Measurements from ENCODE around the gene TMEM183A. TPM values are rescaled to one million over a fixed set of nuclear protein-coding genes. Genes with fewer than 3 reads are reported as not detected.

Gene TMEM183A
- total RNA-seq, 1 donor from 2014 or later = 69.9 TPM

DNA sequence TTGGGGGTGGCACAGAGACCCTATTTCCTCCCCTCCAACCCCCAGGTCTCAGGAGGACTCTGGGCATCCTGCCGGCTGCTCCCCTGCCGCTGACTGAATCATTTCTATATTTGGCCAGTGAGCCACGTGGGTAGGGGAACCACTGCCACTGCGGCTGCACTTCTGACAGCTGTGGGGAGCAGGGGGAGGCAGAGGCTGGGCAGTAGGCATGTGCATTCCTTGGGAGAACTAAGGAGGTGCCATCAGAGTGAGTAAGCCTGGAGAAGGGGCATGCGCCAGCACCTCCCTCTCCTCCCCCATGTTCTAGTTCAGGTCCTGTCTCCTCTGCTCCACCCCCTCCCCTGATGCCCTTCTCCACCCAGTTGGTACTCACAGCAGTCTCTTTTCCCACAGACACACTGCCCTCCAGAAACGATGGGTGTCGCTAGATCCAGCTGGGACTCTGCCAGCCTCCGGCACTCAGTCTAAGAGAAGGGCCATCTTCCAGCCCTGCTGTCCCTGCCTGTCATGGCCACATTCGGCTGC, 31.1 kb downstream of the TMEM183A start:
- H3K36me3 Mint-ChIP-seq (ENCODE audit: low read depth) = no peaks in the 10 kb centered on the region
- intact Hi-C loops (cut with micrococcal nuclease) = no loop called here
- H3K27ac Mint-ChIP-seq = no peak overlapping the region
- no peak for DNase-seq (ENCODE audit: low spot score)
- H3K4me3 Mint-ChIP-seq = no peak overlapping the region
- no peaks in the 10 kb centered on the region for H3K27me3 Mint-ChIP-seq (ENCODE audit: insufficient read depth)
- no peaks in the 10 kb centered on the region for H3K9me3 Mint-ChIP-seq
- peaks cover 14% of the 10 kb centered on the region for H3K4me1 Mint-ChIP-seq (ENCODE audit: low read depth)

DNA sequence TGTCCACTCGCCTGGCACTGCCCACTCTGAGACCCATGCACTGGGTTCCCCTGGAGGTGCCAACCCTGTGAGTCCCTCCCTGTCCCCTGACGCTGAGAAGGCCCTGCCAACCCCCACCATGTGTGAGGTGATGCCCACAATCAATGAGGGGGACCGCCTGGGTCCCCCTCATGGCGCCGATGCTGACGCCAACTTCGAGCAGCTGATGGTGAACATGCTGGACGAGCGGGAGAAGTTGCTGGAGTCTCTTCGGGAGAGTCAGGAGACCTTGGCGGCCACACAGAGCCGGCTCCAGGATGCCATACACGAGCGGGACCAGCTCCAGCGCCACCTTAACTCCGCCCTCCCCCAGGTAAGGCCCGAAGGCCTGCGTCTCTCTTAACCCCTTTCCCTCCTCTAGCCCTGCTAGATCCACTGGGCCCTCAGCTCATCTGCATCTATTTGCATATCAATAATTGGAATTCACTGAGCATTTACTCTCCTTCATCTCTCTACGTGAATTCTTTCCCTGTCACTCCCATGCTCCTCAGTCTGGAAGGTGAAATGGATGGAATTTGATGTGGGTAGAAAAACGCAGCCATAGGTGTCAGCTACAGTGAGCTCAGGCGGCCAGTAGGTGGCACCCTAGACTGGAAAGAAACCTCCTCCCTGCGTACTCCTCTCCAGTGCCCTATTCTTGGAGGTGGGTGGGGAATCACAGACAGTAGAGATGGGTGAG, 31.9 kb downstream of the TMEM183A start:
- no peak overlapping the region for H3K27ac Mint-ChIP-seq
- H3K36me3 Mint-ChIP-seq (ENCODE audit: low read depth) = no peaks in the 10 kb centered on the region
- DNase-seq (ENCODE audit: low spot score) = peak; percentile 48
- no peak overlapping the region for H3K4me3 Mint-ChIP-seq
- no peaks in the 10 kb centered on the region for H3K27me3 Mint-ChIP-seq (ENCODE audit: insufficient read depth)
- H3K9me3 Mint-ChIP-seq = no peaks in the 10 kb centered on the region
- H3K4me1 Mint-ChIP-seq (ENCODE audit: low read depth) = peaks cover 14% of the 10 kb centered on the region
- intact Hi-C loops (cut with micrococcal nuclease) = loop anchor here (1.0 kb wide), 2 partner anchors 177 to 230 kb away; no protein-coding TSS in a partner anchor

DNA sequence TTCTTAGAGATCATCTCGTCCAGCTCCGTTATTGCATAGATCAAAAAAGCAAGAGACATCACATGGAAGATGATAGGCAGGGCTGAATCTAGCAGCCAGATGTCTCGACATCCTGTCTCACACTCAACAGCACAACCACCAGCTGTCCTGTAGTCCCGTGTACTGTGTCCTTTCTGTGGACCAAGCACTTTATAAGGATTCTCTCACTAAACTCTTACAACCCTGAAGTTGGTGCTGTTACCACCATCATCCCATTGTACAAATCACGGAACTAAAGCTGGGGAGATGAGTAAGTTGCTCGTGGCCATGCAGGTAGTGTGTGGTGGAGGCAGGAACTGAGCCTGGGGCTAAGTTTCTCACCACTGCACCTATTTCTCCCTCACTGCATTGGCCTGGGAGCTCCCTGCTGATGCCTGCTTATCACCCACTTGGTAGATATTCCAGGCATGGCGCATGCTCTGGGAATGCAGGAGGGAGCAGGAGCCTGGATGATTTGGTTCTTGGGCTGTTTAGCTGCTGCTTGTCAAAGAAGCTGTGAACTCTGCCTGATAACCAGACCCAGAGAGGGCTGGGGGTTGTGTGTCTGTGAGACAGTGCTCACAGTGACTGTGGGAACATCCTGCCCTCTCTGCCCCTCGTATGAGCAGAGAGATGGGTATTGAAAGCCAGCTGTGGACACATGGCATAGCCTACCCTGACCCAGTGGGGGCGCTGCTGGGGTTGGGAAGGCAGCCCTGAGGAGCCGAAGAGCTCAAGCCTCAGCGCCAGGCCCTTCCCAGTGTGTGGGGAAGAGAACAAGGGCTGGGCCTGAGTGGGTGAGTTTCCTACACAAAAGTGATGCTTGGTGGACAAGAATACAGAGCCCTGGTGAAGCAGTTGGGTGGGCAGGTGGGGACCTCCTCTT, 32.7 kb downstream of the TMEM183A start:
- Mint-ChIP-seq H3K27ac (no peak overlapping the region), H3K9me3 (no peaks in the 10 kb centered on the region), H3K36me3 (ENCODE audit: low read depth) (peaks cover 1% of the 10 kb centered on the region), H3K4me1 (ENCODE audit: low read depth) (peaks cover 14% of the 10 kb centered on the region), H3K4me3 (no peak overlapping the region), H3K27me3 (ENCODE audit: insufficient read depth) (no peaks in the 10 kb centered on the region)
- intact Hi-C loops (cut with micrococcal nuclease) = loop anchor here (1.0 kb wide), 2 partner anchors 176 to 229 kb away; no protein-coding TSS in a partner anchor
- DNase-seq (ENCODE audit: low spot score) = no peak

DNA sequence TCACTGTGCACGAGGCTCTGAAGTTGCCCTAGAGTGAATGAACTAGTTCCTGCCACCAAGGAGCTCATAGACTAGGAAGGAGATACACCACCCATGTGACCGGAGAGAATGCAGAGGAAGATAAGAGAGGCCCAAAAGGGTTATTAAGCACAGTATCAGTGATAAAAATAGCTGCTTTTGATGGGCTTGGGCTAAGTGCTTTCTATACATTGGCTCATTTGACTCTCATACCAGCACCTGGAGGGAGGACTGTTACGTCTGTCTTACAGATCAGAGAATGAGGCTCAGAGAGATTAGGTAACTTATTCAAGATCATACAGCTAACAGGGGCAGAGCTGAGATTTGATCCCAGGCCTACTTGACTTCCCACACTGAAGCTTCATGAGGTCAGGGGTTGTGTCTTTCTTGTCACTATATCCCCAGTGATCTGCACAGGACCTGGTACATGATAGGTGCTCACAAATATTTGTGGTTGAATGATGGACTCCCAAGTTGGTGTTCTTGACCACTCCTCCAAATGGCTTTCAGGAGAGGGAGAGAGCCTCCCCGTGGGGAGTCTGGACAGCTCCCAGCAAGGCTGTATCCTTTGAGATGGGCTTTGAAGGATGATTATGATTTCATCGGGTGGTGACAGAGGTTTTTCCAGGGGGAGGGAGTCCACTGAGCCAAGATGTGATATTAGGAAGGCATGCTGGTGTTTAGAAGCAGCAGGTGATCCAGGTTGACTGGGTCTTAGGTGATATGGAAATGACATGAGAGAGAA, 33.5 kb downstream of the TMEM183A start:
- Mint-ChIP-seq H3K27ac (no peak overlapping the region), H3K4me3 (no peak overlapping the region), H3K36me3 (ENCODE audit: low read depth) (peaks cover 3% of the 10 kb centered on the region), H3K9me3 (no peaks in the 10 kb centered on the region), H3K27me3 (ENCODE audit: insufficient read depth) (no peaks in the 10 kb centered on the region), H3K4me1 (ENCODE audit: low read depth) (peaks cover 14% of the 10 kb centered on the region)
- no peak for DNase-seq (ENCODE audit: low spot score)
- intact Hi-C loops (cut with micrococcal nuclease) = no loop called here

DNA sequence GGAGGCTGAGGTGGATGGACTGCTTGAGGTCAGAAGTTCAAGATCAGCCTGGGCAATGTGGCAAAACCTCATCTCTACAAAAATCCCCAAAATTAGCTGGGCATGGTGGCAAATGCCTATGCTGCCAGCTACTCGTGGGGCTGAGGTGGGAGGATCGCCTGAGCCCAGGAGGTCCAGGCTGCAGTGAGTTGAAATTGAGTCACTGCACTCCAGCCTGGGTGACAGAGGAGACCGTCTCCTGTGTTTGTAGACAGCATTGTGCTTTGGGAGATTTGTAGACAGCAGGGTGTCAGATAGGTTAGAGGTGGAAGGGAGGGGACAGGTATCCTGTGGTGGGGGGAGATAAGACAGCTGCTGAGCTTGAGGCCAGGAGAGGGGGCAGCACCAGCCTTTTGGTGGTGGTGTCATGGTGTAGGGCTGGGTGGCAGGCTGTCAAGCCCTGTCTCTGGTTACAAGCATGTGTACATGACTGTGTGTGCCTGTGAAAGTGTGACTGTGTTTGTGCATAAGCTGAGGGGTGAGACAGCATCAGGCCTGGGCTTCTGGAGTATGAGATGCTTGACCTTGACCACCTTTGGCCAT, 34.3 kb downstream of the TMEM183A start:
- H3K9me3 Mint-ChIP-seq = no peaks in the 10 kb centered on the region

DNA sequence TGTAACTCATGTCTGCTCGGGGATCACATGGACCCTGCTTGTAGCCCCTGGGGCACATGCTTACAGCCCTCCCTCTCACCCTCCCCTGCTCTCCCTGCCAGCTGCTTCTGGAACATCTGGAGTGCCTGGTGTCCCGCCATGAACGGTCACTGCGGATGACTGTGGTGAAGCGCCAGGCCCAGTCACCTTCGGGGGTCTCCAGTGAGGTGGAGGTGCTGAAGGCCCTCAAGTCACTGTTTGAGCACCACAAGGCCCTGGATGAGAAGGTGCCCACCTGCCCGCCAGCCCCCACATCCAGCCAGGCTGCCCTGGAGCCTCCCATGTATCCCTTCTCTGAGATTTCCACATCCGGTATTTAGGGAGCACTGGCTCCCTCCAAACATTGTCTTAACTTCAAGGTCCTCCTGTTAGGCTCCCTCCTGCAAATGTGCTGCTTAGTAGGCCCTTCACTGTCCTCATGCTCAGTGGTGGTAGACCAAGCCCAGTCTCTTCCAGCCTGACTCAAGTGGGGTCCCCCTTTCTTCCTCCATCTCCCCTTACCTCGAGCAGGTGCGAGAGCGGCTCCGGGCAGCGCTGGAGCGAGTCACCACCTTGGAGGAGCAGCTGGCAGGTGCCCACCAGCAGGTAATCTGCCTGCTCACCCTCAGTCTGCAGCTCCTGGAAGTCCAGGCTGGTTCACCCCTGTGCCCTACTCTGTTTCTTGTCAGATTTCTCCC, 36.8 kb downstream of the TMEM183A start:
- Mint-ChIP-seq H3K36me3 (ENCODE audit: low read depth) (peaks cover 6% of the 10 kb centered on the region), H3K4me1 (ENCODE audit: low read depth) (peaks cover 15% of the 10 kb centered on the region), H3K4me3 (no peak overlapping the region), H3K27ac (no peak overlapping the region), H3K9me3 (no peaks in the 10 kb centered on the region), H3K27me3 (ENCODE audit: insufficient read depth) (no peaks in the 10 kb centered on the region)
- intact Hi-C loops (cut with micrococcal nuclease) = no loop called here
- no peak for DNase-seq (ENCODE audit: low spot score)

More for the DNA sequence above, 34.3 kb downstream of the TMEM183A start:
- peaks cover 14% of the 10 kb centered on the region for H3K4me1 Mint-ChIP-seq (ENCODE audit: low read depth)
- peaks cover 3% of the 10 kb centered on the region for H3K36me3 Mint-ChIP-seq (ENCODE audit: low read depth)
- H3K4me3 Mint-ChIP-seq = no peak overlapping the region
- H3K27ac Mint-ChIP-seq = no peak overlapping the region
- no peak for DNase-seq (ENCODE audit: low spot score)
- H3K27me3 Mint-ChIP-seq (ENCODE audit: insufficient read depth) = no peaks in the 10 kb centered on the region
- intact Hi-C loops (cut with micrococcal nuclease) = no loop called here

DNA sequence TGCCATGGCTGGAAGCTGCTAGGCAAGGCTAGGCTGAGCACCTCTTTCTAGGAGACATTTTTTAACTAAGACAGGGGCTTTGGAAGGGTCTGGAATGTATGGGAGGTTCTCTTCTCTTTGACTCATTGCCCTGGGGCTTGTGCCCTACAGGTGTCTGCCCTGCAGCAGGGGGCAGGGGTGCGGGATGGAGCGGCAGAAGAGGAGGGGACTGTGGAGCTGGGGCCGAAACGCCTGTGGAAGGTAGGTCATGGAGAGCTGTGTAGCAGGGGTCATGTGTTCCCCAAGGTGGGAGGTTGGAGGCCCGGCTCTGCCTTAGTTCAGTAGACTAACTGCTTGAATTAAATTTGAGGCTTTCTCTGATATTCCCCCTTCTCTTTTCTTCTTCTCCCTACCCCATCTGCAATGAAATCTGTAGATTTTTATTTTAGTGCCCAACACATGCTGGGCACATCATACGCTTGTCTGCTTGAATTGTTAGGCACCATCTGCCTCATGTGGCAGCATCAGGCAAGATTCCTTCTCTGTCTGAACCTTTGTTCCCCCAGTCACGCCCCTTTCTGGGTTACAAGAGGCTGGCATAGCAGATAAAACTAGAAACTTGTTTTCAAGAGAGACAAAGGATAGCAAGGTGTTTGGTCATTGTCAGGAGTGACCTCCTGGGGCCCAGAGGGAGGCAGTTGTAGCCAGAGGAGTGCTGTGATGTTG, 37.5 kb downstream of the TMEM183A start:
- H3K4me3 Mint-ChIP-seq = no peak overlapping the region
- H3K4me1 Mint-ChIP-seq (ENCODE audit: low read depth) = peaks cover 9% of the 10 kb centered on the region
- DNase-seq (ENCODE audit: low spot score) = no peak
- no peak overlapping the region for H3K27ac Mint-ChIP-seq
- H3K36me3 Mint-ChIP-seq (ENCODE audit: low read depth) = peaks cover 6% of the 10 kb centered on the region
- H3K27me3 Mint-ChIP-seq (ENCODE audit: insufficient read depth) = no peaks in the 10 kb centered on the region
- H3K9me3 Mint-ChIP-seq = no peaks in the 10 kb centered on the region
- intact Hi-C loops (cut with micrococcal nuclease) = no loop called here

DNA sequence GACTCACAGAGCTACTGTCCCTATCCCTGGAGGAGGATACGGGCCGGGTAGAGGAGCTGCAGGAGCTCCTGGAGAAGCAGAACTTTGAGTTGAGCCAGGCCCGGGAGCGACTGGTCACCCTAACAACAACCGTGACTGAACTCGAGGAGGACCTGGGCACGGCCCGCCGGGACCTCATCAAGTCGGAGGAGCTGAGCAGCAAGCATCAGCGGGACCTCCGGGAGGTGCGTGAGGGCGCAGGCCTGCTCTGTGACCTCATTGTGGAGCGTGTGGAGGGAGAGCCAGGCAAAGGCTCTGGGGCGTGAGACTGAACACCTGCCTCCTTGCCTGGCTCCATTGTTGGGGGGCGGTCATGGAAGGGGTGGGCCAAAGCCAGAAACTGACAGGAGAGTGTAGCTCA, 38.2 kb downstream of the TMEM183A start:
- intact Hi-C loops (cut with micrococcal nuclease) = no loop called here
- no peaks in the 10 kb centered on the region for H3K9me3 Mint-ChIP-seq
- no peak overlapping the region for H3K27ac Mint-ChIP-seq
- DNase-seq (ENCODE audit: low spot score) = no peak
- no peaks in the 10 kb centered on the region for H3K27me3 Mint-ChIP-seq (ENCODE audit: insufficient read depth)
- H3K4me3 Mint-ChIP-seq = no peak overlapping the region
- H3K36me3 Mint-ChIP-seq (ENCODE audit: low read depth) = peaks cover 6% of the 10 kb centered on the region
- peaks cover 9% of the 10 kb centered on the region for H3K4me1 Mint-ChIP-seq (ENCODE audit: low read depth)

DNA sequence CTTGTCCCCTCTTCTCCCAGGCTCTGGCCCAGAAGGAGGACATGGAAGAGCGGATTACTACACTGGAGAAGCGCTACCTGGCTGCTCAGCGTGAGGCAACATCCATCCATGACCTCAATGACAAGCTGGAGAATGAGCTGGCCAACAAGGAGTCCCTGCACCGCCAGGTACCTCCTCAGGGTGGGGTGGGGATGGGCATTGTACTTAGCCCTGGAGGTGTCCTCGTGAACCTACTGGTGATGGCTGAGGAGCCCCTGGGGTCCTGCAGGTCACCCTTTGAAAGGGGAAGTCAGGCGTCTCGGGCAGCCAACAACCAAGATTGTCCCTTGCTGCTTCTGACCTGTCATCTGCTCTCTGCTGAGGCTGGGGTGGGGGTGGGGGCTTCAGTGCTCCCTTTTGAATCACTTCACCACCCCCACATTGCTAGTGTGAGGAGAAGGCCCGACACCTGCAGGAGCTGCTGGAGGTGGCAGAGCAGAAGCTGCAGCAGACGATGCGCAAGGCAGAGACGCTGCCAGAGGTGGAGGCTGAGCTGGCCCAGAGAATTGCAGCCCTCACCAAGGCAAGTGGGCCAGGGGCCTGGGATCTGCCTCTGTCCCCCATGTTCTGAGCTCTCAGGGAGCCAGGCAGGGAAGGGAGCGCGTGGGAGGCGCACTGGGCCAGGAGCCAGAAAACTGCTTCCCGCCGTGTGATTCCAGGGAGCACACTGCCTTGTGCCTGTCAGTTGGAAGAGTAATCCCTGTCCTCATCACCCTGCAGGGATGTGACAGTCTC, 38.8 kb downstream of the TMEM183A start:
- H3K36me3 Mint-ChIP-seq (ENCODE audit: low read depth) = peaks cover 6% of the 10 kb centered on the region
- H3K4me3 Mint-ChIP-seq = no peak overlapping the region
- no peak for DNase-seq (ENCODE audit: low spot score)
- intact Hi-C loops (cut with micrococcal nuclease) = no loop called here
- H3K27me3 Mint-ChIP-seq (ENCODE audit: insufficient read depth) = no peaks in the 10 kb centered on the region
- peaks cover 9% of the 10 kb centered on the region for H3K4me1 Mint-ChIP-seq (ENCODE audit: low read depth)
- no peak overlapping the region for H3K27ac Mint-ChIP-seq
- no peaks in the 10 kb centered on the region for H3K9me3 Mint-ChIP-seq

DNA sequence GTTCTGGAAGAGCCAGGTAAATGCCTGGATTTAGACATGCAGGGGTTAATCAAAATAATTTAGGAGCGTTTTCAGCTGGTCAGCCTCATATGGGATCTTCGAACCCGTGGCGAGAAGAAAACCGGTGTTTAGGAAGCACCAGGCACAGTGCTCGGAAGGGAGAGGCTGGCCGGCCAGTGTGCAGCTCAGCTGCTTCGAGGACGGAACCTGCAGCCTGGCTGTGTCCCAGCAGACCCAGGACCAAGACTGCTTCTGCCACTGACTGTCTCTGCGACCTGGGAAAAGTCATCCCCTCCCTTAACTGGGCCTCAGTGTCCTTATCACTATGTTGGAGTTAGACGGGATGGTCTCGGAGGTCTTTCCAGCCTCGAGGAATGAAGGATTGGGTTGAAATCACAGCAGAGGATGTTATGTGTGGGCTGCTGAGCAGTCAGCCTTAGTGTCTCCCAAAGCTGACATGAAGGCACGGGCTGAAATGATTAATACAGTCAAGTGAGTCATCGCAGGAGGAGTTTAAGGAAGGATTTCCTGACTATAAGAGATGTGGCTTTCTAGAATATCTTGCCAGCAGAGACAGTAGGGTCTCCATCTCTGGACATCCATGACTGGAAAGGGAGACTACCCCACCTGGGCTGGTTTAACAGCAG, 39.9 kb downstream of the TMEM183A start:
- H3K36me3 Mint-ChIP-seq (ENCODE audit: low read depth) = peaks cover 6% of the 10 kb centered on the region
- no peaks in the 10 kb centered on the region for H3K9me3 Mint-ChIP-seq
- no peak overlapping the region for H3K4me3 Mint-ChIP-seq
- DNase-seq (ENCODE audit: low spot score) = no peak
- no peak overlapping the region for H3K27ac Mint-ChIP-seq
- intact Hi-C loops (cut with micrococcal nuclease) = no loop called here
- peaks cover 9% of the 10 kb centered on the region for H3K4me1 Mint-ChIP-seq (ENCODE audit: low read depth)
- H3K27me3 Mint-ChIP-seq (ENCODE audit: insufficient read depth) = no peaks in the 10 kb centered on the region

DNA sequence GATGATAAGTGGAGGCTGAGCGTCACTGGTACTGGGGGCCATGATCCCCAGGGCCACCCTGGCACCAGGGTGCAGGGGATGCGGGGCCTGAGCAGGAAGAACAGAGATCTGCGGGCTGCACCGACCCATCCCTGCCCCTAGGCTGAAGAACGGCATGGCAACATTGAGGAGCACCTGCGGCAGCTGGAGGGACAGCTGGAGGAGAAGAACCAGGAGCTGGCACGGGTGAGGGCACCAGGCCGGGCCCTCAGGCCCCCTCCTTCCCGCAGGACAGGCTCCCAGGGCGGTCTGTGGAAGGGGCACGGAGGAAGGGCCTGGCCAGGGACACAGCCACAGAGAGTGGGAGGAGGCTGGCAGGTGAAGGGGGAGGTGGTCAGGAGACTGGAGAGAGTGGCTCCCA, 40.9 kb downstream of the TMEM183A start:
- Mint-ChIP-seq H3K4me3 (no peak overlapping the region), H3K36me3 (ENCODE audit: low read depth) (peaks cover 6% of the 10 kb centered on the region), H3K9me3 (no peaks in the 10 kb centered on the region), H3K27me3 (ENCODE audit: insufficient read depth) (no peaks in the 10 kb centered on the region), H3K4me1 (ENCODE audit: low read depth) (peaks cover 9% of the 10 kb centered on the region), H3K27ac (no peak overlapping the region)
- DNase-seq (ENCODE audit: low spot score) = no peak
- intact Hi-C loops (cut with micrococcal nuclease) = no loop called here
